ENCODE measurements around the gene C1orf167. TPM values are rescaled to one million over a fixed set of nuclear protein-coding genes. Genes with fewer than 3 reads are reported as not detected.

C1orf167 gene
- total RNA-seq, 1 donor from 2014 or later, result not detected

DNA sequence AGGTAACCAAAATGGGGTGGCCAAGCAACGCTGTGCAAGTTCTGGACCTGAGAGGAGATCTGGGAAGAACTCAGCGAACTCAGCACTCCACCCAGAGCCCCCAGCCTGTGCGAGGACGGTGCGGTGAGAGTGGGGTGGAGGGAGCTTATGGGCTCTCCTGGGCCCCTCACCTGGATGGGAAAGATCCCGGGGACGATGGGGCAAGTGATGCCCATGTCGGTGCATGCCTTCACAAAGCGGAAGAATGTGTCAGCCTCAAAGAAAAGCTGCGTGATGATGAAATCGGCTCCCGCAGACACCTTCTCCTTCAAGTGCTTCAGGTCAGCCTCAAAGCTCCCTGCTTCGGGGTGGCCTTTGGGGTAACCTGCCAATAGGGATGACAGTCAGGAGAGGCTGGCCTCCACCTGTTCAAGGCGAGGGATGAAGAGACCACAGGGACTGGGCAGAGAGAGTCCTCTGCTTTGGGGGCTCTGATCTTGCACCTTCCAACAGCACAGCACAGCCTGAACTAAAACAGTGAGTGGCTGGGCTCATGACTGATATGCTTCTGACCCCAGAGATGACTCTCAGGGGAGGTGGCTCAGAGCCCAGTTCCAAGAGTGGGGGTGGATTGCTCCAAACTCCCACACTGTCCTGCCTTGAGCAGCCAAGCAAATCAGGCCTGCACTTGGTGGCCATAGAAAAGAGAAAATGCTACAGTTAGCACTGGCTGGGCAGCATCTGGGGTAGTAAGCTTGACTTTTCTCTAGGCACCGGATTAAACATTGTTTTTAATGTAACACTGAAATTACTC lies 34.2 kb downstream of the C1orf167 start:
- Mint-ChIP-seq H3K27me3 (ENCODE audit: low read depth) (no peaks in the 10 kb centered on the region), H3K9me3 (ENCODE audit: low read depth) (no peaks in the 10 kb centered on the region), H3K36me3 (ENCODE audit: low read depth) (peaks cover 24% of the 10 kb centered on the region), H3K4me3 (ENCODE audit: unreplicated experiment) (no peak overlapping the region), H3K27ac (ENCODE audit: unreplicated experiment) (no peak overlapping the region), H3K4me1 (ENCODE audit: low read depth) (peaks cover 14% of the 10 kb centered on the region)
- no peak for DNase-seq (ENCODE audit: low spot score)
- TF ChIP-seq, protein P1, sequence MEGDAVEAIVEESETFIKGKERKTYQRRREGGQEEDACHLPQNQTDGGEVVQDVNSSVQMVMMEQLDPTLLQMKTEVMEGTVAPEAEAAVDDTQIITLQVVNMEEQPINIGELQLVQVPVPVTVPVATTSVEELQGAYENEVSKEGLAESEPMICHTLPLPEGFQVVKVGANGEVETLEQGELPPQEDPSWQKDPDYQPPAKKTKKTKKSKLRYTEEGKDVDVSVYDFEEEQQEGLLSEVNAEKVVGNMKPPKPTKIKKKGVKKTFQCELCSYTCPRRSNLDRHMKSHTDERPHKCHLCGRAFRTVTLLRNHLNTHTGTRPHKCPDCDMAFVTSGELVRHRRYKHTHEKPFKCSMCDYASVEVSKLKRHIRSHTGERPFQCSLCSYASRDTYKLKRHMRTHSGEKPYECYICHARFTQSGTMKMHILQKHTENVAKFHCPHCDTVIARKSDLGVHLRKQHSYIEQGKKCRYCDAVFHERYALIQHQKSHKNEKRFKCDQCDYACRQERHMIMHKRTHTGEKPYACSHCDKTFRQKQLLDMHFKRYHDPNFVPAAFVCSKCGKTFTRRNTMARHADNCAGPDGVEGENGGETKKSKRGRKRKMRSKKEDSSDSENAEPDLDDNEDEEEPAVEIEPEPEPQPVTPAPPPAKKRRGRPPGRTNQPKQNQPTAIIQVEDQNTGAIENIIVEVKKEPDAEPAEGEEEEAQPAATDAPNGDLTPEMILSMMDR (IDR thresholded peaks at IDR 0.05), result no peak

- H3K9me3 Mint-ChIP-seq (ENCODE audit: low read depth), result no peaks in the 10 kb centered on the region
- TF ChIP-seq, protein P1 (IDR thresholded peaks at IDR 0.05), result no peak
- peaks cover 18% of the 10 kb centered on the region for H3K4me1 Mint-ChIP-seq (ENCODE audit: low read depth)
- no peak for DNase-seq (ENCODE audit: low spot score)
- no peaks in the 10 kb centered on the region for H3K27me3 Mint-ChIP-seq (ENCODE audit: low read depth)
- peaks cover 22% of the 10 kb centered on the region for H3K36me3 Mint-ChIP-seq (ENCODE audit: low read depth)
- H3K4me3 Mint-ChIP-seq (ENCODE audit: unreplicated experiment), result no peak overlapping the region
- H3K27ac Mint-ChIP-seq (ENCODE audit: unreplicated experiment), result no peak overlapping the region
These were observed 35.7 kb downstream of the C1orf167 start for GRCh38 chr1:11797525-11798216.

GRCh38 chr1:11799099-11799498 lies 37.1 kb downstream of the C1orf167 start:
- peaks cover 32% of the 10 kb centered on the region for H3K4me1 Mint-ChIP-seq (ENCODE audit: low read depth)
- H3K27me3 Mint-ChIP-seq (ENCODE audit: low read depth), result no peaks in the 10 kb centered on the region
- H3K9me3 Mint-ChIP-seq (ENCODE audit: low read depth), result no peaks in the 10 kb centered on the region
- no peak overlapping the region for H3K4me3 Mint-ChIP-seq (ENCODE audit: unreplicated experiment)
- peaks cover 20% of the 10 kb centered on the region for H3K36me3 Mint-ChIP-seq (ENCODE audit: low read depth)
- TF ChIP-seq, protein P1 (IDR thresholded peaks at IDR 0.05), result no peak
- DNase-seq (ENCODE audit: low spot score), result no peak
- no peak overlapping the region for H3K27ac Mint-ChIP-seq (ENCODE audit: unreplicated experiment)

DNA sequence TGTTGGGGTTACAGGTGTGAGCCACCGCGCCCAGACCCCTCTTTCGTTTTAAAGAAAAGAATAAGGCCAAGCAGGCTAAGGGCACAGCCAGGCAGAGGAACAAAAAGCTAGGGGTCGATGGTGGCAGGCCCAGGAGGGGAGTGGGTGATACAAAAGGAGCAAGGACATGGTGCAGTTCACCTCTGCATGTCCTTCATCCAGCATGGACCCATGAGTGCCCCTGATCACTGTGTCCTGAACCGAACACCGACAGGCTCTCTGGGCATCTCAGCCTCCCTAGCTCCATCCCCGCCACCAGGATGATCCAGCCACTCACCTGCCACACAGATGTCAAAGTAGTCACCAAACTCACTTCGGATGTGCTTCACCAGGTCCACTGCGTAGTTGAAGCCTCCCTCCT lies 37.9 kb downstream of the C1orf167 start:
- Mint-ChIP-seq H3K36me3 (ENCODE audit: low read depth) (peaks cover 13% of the 10 kb centered on the region), H3K4me1 (ENCODE audit: low read depth) (peaks cover 40% of the 10 kb centered on the region), H3K27ac (ENCODE audit: unreplicated experiment) (no peak overlapping the region), H3K4me3 (ENCODE audit: unreplicated experiment) (no peak overlapping the region), H3K27me3 (ENCODE audit: low read depth) (no peaks in the 10 kb centered on the region), H3K9me3 (ENCODE audit: low read depth) (no peaks in the 10 kb centered on the region)
- TF ChIP-seq, protein P1 (IDR thresholded peaks at IDR 0.05), result no peak
- DNase-seq (ENCODE audit: low spot score), result no peak

DNA sequence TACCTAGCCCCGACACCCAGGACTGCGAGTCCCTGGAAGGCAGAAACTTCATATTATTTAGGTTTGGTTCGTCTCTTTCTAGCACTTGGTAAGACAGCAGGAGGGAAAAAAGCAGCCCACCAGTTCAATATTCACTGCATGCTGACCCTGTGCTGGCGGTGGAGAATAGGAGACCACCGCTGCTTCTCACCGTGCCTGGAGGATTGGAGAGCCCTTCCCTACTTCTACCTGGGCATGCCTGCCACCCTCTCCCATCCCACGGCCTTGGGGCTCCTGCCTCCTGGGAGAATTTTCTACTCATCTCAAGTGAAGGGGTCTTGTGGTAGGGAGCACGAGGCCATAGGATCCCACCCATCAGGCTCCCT lies 38.4 kb downstream of the C1orf167 start:
- H3K27ac Mint-ChIP-seq (ENCODE audit: unreplicated experiment), result no peak overlapping the region
- TF ChIP-seq, protein P1 (IDR thresholded peaks at IDR 0.05), result no peak
- no peaks in the 10 kb centered on the region for H3K9me3 Mint-ChIP-seq (ENCODE audit: low read depth)

More for the DNA sequence above, 38.4 kb downstream of the C1orf167 start:
- peaks cover 10% of the 10 kb centered on the region for H3K36me3 Mint-ChIP-seq (ENCODE audit: low read depth)
- peaks cover 44% of the 10 kb centered on the region for H3K4me1 Mint-ChIP-seq (ENCODE audit: low read depth)
- H3K27me3 Mint-ChIP-seq (ENCODE audit: low read depth), result no peaks in the 10 kb centered on the region
- DNase-seq (ENCODE audit: low spot score), result no peak
- H3K4me3 Mint-ChIP-seq (ENCODE audit: unreplicated experiment), result no peak overlapping the region
